Panc1 (cell line): Measurements from ENCODE around the gene GABRD. TPM values are rescaled to one million over a fixed set of nuclear protein-coding genes. Genes with fewer than 3 reads are reported as not detected.
A peak's percentile ranks its signal among the peaks of the same experiment; 100 is the strongest.

ENCODE experiments used
- ATAC-seq: fragments of 200-7000 bp; cut with Tn5 transposase; 2 replicates; pipeline ENCODE4 v1.9.1; 2020; ENCODE audit warnings: mild to moderate bottlenecking, moderate library complexity
- BruUV-seq: library from RNA; stranded (reverse); fragments of 400-500 nt; replicated peaks from 2 replicates; lab custom pipeline; 2021; lab: Mats Ljungman, UMichigan
- CTCF ChIA-PET: fragments of 300-600 bp; sonication (Branson Sonifier 250); formaldehyde crosslinking; loops from one replicate; lab custom pipeline; 2022; ENCODE audit warnings: antibody characterized with exemption; lab: Charles Lee
- POLR2A ChIA-PET: fragments of 300-600 bp; sonication (Branson Sonifier 250); formaldehyde crosslinking; loops from one replicate; lab custom pipeline; 2022; ENCODE audit warnings: antibody characterized with exemption; lab: Charles Lee
- DNase-seq: peaks from one replicate; pipeline ENCODE4 v3.0.0-alpha.2; 2010; ENCODE audit warnings: low read depth, low spot score
- H3K27ac ChIP-seq: 2 replicates; pipeline ENCODE4 v1.5.1; 2011; ENCODE audit warnings: mild to moderate bottlenecking, low read length, inconsistent platforms
- H3K27me3 ChIP-seq: fragments of 200-500 bp; sonication (Bioruptor generic); 2 replicates; pipeline ENCODE4 v1.6.0; 2014; ENCODE audit warnings: low read length, inconsistent platforms; ENCODE audit not compliant: control insufficient read depth, insufficient read depth
- H3K36me3 ChIP-seq: fragments of 200-500 bp; sonication (Bioruptor generic); 2 replicates; pipeline ENCODE4 v1.5.1; 2014; ENCODE audit warnings: inconsistent platforms, mild to moderate bottlenecking, low read length, moderate library complexity; ENCODE audit not compliant: control insufficient read depth, insufficient read depth
- H3K4me1 ChIP-seq: 2 replicates; pipeline ENCODE4 v1.5.1; 2011; ENCODE audit warnings: inconsistent platforms, mild to moderate bottlenecking, low read length, moderate library complexity; ENCODE audit not compliant: control insufficient read depth, insufficient read depth
- H3K4me3 ChIP-seq, 2 experiments: 2 replicates each; pipeline ENCODE4 v1.5.1; 2011 to 2012; ENCODE audit warnings: low read depth in 2 of 2, low read length in 2 of 2, mild to moderate bottlenecking in 2 of 2, inconsistent platforms in 1 of 2, moderate library complexity in 1 of 2
- H3K9me3 ChIP-seq: fragments of 200-500 bp; sonication (Bioruptor generic); 2 replicates; pipeline ENCODE4 v1.5.1; 2014; ENCODE audit warnings: low read depth, mild to moderate bottlenecking, inconsistent platforms, low read length, moderate library complexity; ENCODE audit not compliant: control insufficient read depth, insufficient read depth
- POLR2AphosphoS5 ChIP-seq: IDR thresholded peaks from 2 replicates; pipeline ENCODE4 v1.6.1; 2012; ENCODE audit warnings: mild to moderate bottlenecking, low read depth, low read length, moderate library complexity
- SIN3A ChIP-seq: IDR thresholded peaks from 2 replicates; pipeline ENCODE4 v1.6.1; 2012; ENCODE audit warnings: low read depth, mild to moderate bottlenecking, low read length, moderate library complexity, borderline replicate concordance; ENCODE audit not compliant: insufficient read depth
- TCF7L2 ChIP-seq: IDR thresholded peaks from 2 replicates; pipeline ENCODE4 v1.6.1; 2011; ENCODE audit warnings: mild to moderate bottlenecking, low read depth, low read length, inconsistent platforms
- in situ Hi-C: cut with HindIII; loops from 2 replicates; pipeline ENCODE4 v1.10.0; 2016; ENCODE audit warnings: low sequenced_read_pairs, low pct_unique_long_range_greater_than_20kb
- intact Hi-C: fragments of 100-400 bp; cut with micrococcal nuclease; formaldehyde crosslinking; loops from one replicate; pipeline ENCODE4 v1.10.0; 2022; ENCODE audit not compliant: unreplicated experiment
- total RNA-seq: library from RNA; stranded (reverse); gene quantifications from one replicate; pipeline ENCODE4 v1.2.1, GENCODE V29; 2021; ENCODE audit not compliant: unreplicated experiment
- TF ChIP-seq, protein P1 (sequence below): fragments of 450-650 bp; IDR thresholded peaks from 2 replicates; pipeline ENCODE4 v1.5.1; 2017; ENCODE audit warnings: mild to moderate bottlenecking
- TF ChIP-seq, protein P2 (sequence below), 2 experiments: IDR thresholded peaks; 2 replicates each; pipeline ENCODE4 v1.6.1; 2011 to 2012; ENCODE audit warnings: low read depth in 2 of 2, control low read depth in 1 of 2, low read length in 1 of 2, mild to moderate bottlenecking in 1 of 2, moderate library complexity in 1 of 2; ENCODE audit not compliant: insufficient read depth in 1 of 2

Gene GABRD
- total RNA-seq, 1 experiment from 2014 or later, result 3.0 TPM

DNA sequence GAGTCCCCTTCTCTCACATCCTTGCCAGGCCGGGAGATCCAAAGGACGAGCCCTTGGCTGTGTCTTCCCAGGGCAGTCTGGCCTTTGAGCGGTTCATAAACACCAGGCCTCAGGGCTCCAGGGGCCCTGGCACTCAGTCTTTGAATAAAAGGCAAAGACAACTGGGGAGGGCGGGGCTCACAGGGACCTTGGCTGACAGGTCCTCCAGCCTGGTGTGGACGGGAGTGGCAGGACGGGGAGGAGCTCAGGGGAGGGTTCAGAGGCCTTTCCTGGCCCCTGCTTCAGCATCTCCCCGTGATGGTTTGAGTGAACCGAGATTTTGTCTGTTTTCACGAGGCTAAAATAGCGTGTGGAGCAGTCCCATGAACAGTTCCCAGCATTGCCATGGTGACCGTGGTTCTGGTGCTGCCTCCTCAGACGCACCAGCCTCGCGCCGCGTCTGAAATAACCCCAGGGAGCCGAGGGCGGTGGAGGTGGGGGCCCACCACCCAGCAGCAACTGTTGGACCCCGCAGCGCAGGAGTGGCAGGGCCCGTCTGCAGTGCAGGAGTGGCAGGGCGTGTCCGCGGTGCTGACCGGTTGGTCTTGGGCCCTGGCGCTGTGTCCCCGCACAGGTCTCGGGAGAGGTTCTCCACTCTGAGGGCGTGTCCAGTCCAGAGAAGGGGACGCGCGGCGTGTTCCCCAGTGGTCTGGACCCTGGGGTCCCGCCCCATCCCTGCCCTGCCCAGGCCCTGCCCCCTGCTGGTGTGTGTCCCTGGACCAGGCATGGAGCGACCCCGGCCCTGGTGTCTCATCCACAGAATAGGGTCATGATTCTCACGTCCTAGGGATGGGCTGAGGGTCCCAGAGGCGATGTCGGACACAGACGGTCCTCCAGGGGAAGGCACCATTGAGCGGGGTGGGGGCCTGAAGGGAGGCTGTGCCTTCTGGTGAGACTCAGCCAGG is 24.0 kb downstream of the GABRD start:
- intact Hi-C loops, result no loop called here
- ChIA-PET POLR2A (no interaction called here), CTCF (interaction anchor here (0.8 to 1.0 kb wide), 2 partner anchors 19 to 22 kb away, joined by 3 to 7 read pairs; no protein-coding TSS in a partner anchor)
- TF ChIP-seq SIN3A (no peak), POLR2AphosphoS5 (no peak), TCF7L2 (no peak)
- TF ChIP-seq, protein P1, sequence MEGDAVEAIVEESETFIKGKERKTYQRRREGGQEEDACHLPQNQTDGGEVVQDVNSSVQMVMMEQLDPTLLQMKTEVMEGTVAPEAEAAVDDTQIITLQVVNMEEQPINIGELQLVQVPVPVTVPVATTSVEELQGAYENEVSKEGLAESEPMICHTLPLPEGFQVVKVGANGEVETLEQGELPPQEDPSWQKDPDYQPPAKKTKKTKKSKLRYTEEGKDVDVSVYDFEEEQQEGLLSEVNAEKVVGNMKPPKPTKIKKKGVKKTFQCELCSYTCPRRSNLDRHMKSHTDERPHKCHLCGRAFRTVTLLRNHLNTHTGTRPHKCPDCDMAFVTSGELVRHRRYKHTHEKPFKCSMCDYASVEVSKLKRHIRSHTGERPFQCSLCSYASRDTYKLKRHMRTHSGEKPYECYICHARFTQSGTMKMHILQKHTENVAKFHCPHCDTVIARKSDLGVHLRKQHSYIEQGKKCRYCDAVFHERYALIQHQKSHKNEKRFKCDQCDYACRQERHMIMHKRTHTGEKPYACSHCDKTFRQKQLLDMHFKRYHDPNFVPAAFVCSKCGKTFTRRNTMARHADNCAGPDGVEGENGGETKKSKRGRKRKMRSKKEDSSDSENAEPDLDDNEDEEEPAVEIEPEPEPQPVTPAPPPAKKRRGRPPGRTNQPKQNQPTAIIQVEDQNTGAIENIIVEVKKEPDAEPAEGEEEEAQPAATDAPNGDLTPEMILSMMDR, result no peak
- TF ChIP-seq, protein P2, sequence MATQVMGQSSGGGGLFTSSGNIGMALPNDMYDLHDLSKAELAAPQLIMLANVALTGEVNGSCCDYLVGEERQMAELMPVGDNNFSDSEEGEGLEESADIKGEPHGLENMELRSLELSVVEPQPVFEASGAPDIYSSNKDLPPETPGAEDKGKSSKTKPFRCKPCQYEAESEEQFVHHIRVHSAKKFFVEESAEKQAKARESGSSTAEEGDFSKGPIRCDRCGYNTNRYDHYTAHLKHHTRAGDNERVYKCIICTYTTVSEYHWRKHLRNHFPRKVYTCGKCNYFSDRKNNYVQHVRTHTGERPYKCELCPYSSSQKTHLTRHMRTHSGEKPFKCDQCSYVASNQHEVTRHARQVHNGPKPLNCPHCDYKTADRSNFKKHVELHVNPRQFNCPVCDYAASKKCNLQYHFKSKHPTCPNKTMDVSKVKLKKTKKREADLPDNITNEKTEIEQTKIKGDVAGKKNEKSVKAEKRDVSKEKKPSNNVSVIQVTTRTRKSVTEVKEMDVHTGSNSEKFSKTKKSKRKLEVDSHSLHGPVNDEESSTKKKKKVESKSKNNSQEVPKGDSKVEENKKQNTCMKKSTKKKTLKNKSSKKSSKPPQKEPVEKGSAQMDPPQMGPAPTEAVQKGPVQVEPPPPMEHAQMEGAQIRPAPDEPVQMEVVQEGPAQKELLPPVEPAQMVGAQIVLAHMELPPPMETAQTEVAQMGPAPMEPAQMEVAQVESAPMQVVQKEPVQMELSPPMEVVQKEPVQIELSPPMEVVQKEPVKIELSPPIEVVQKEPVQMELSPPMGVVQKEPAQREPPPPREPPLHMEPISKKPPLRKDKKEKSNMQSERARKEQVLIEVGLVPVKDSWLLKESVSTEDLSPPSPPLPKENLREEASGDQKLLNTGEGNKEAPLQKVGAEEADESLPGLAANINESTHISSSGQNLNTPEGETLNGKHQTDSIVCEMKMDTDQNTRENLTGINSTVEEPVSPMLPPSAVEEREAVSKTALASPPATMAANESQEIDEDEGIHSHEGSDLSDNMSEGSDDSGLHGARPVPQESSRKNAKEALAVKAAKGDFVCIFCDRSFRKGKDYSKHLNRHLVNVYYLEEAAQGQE (IDR thresholded peaks at IDR 0.05; ENCODE audit: insufficient read depth in 1 of 2, low read depth in 2 of 2, low read length in 1 of 2), result no peak
- no TSS peak for BruUV-seq
- H3K27me3 ChIP-seq, result no peaks in the 10 kb centered on the region
- H3K27ac ChIP-seq, result no peak overlapping the region
- ATAC-seq (peak; percentile 19; the same call in 1 of the 2 replicates), DNase-seq (no peak)
- H3K4me3 ChIP-seq, result no peak overlapping the region
- H3K4me1 ChIP-seq, result no peaks in the 10 kb centered on the region
- no peaks in the 10 kb centered on the region for H3K9me3 ChIP-seq
- no peaks in the 10 kb centered on the region for H3K36me3 ChIP-seq
- in situ Hi-C loops, result no loop called here

DNA sequence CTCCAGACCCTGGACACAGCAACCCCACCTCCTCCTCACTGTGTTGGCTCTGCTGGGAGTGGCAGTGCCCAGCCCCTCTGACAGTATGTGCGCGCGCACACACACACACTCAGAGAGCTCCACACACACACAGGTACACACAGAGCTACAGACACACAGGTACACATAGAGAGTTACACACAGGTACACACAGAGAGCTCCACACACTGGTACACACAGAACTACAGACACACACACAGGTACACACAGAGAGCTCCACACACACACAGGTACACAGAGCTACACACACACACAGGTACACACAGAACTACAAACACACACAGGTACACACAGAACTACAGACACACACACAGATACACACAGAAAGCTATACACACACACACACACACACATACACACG is 24.7 kb downstream of the GABRD start:
- Histone ChIP-seq H3K36me3 (no peaks in the 10 kb centered on the region), H3K9me3 (no peaks in the 10 kb centered on the region), H3K27me3 (no peaks in the 10 kb centered on the region), H3K4me1 (no peaks in the 10 kb centered on the region), H3K4me3 (no peak overlapping the region), H3K27ac (no peak overlapping the region)
- DNase-seq (no peak), ATAC-seq (no peak)
- intact Hi-C loops, result loop anchor here (2.0 kb wide), 1 partner anchor 83 kb away; no protein-coding TSS in a partner anchor
- ChIA-PET POLR2A (no interaction called here), CTCF (interaction anchor here (0.8 to 1.4 kb wide), 6 partner anchors 20 to 115 kb away, joined by 3 to 7 read pairs (median 3); no protein-coding TSS in a partner anchor)
- TF ChIP-seq, protein P2 (IDR thresholded peaks at IDR 0.05; ENCODE audit: insufficient read depth in 1 of 2, low read depth in 2 of 2, low read length in 1 of 2), result no peak
- TF ChIP-seq POLR2AphosphoS5 (no peak), TCF7L2 (no peak), SIN3A (no peak)
- TF ChIP-seq, protein P1, result no peak
- BruUV-seq, result no TSS peak
- in situ Hi-C loops, result no loop called here
